ENCODE results near the gene ATP9A.

GRCh38 chr20:51788822-51789221 is 20.6 kb upstream of the ATP9A start:
- TF ChIP-seq, protein P1, sequence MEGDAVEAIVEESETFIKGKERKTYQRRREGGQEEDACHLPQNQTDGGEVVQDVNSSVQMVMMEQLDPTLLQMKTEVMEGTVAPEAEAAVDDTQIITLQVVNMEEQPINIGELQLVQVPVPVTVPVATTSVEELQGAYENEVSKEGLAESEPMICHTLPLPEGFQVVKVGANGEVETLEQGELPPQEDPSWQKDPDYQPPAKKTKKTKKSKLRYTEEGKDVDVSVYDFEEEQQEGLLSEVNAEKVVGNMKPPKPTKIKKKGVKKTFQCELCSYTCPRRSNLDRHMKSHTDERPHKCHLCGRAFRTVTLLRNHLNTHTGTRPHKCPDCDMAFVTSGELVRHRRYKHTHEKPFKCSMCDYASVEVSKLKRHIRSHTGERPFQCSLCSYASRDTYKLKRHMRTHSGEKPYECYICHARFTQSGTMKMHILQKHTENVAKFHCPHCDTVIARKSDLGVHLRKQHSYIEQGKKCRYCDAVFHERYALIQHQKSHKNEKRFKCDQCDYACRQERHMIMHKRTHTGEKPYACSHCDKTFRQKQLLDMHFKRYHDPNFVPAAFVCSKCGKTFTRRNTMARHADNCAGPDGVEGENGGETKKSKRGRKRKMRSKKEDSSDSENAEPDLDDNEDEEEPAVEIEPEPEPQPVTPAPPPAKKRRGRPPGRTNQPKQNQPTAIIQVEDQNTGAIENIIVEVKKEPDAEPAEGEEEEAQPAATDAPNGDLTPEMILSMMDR (IDR thresholded peaks at IDR 0.05), result no peak
- TF ChIP-seq RAD21 (IDR thresholded peaks at IDR 0.05; ENCODE audit: low read length), result no peak
- TF ChIP-seq POLR2AphosphoS5 (IDR thresholded peaks at IDR 0.05; ENCODE audit: low read depth, low read length), result no peak
- TF ChIP-seq SIN3A (IDR thresholded peaks at IDR 0.05; ENCODE audit: borderline replicate concordance, low read depth, low read length), result no peak
- TF ChIP-seq MAX (IDR thresholded peaks at IDR 0.05; ENCODE audit: low read depth), result no peak
- TF ChIP-seq, protein P2, sequence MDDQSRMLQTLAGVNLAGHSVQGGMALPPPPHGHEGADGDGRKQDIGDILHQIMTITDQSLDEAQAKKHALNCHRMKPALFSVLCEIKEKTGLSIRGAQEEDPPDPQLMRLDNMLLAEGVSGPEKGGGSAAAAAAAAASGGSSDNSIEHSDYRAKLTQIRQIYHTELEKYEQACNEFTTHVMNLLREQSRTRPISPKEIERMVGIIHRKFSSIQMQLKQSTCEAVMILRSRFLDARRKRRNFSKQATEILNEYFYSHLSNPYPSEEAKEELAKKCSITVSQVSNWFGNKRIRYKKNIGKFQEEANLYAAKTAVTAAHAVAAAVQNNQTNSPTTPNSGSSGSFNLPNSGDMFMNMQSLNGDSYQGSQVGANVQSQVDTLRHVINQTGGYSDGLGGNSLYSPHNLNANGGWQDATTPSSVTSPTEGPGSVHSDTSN (IDR thresholded peaks at IDR 0.05), result no peak
- TF ChIP-seq, protein P3, sequence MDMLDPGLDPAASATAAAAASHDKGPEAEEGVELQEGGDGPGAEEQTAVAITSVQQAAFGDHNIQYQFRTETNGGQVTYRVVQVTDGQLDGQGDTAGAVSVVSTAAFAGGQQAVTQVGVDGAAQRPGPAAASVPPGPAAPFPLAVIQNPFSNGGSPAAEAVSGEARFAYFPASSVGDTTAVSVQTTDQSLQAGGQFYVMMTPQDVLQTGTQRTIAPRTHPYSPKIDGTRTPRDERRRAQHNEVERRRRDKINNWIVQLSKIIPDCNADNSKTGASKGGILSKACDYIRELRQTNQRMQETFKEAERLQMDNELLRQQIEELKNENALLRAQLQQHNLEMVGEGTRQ (IDR thresholded peaks at IDR 0.05; ENCODE audit: borderline replicate concordance, low read depth, low read length), result no peak
- TF ChIP-seq, protein P4, sequence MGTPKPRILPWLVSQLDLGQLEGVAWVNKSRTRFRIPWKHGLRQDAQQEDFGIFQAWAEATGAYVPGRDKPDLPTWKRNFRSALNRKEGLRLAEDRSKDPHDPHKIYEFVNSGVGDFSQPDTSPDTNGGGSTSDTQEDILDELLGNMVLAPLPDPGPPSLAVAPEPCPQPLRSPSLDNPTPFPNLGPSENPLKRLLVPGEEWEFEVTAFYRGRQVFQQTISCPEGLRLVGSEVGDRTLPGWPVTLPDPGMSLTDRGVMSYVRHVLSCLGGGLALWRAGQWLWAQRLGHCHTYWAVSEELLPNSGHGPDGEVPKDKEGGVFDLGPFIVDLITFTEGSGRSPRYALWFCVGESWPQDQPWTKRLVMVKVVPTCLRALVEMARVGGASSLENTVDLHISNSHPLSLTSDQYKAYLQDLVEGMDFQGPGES (IDR thresholded peaks at IDR 0.05; ENCODE audit: low read depth, low read length), result no peak
- no peak for TF ChIP-seq EZH2phosphoT487 (IDR thresholded peaks at IDR 0.05; ENCODE audit: borderline replicate concordance, low read depth)
- TF ChIP-seq NFIC (IDR thresholded peaks at IDR 0.05; ENCODE audit: borderline replicate concordance), result no peak
- TF ChIP-seq, protein P5, sequence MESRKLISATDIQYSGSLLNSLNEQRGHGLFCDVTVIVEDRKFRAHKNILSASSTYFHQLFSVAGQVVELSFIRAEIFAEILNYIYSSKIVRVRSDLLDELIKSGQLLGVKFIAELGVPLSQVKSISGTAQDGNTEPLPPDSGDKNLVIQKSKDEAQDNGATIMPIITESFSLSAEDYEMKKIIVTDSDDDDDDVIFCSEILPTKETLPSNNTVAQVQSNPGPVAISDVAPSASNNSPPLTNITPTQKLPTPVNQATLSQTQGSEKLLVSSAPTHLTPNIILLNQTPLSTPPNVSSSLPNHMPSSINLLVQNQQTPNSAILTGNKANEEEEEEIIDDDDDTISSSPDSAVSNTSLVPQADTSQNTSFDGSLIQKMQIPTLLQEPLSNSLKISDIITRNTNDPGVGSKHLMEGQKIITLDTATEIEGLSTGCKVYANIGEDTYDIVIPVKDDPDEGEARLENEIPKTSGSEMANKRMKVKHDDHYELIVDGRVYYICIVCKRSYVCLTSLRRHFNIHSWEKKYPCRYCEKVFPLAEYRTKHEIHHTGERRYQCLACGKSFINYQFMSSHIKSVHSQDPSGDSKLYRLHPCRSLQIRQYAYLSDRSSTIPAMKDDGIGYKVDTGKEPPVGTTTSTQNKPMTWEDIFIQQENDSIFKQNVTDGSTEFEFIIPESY (IDR thresholded peaks at IDR 0.05; ENCODE audit: borderline replicate concordance, low read depth), result no peak
- TF ChIP-seq FOXJ3 (CRISPR knock-in tag; IDR thresholded peaks at IDR 0.05), result no peak
- no peak for TF ChIP-seq SMC3 (IDR thresholded peaks at IDR 0.05; ENCODE audit: low read depth, low read length)
- no peak for TF ChIP-seq JUND (IDR thresholded peaks at IDR 0.05)
